Neural progenitor cell (in vitro differentiated cells): ENCODE measurements around the gene PCNX3. TPM values are rescaled to one million over a fixed set of nuclear protein-coding genes. Genes with fewer than 3 reads are reported as not detected.

Experiments
- DNase-seq: peaks from one replicate; pipeline ENCODE4 v3.0.0-alpha.2; 2016; ENCODE audit warnings: low spot score
- H2AFZ ChIP-seq: fragments of 200-600 bp; sonication (generic); replicated peaks from 2 replicates; pipeline ENCODE4 v1.6.1; 2016; ENCODE audit warnings: antibody characterized with exemption
- H3F3A ChIP-seq: fragments of 200-600 bp; sonication (generic); 2 replicates; pipeline ENCODE4 v1.6.1; 2016; ENCODE audit warnings: antibody characterized with exemption, low read depth
- H3K27ac ChIP-seq: fragments of 200-600 bp; sonication (generic); 2 replicates; pipeline ENCODE4 v1.5.1; 2016; ENCODE audit warnings: mild to moderate bottlenecking
- H3K27me3 ChIP-seq: fragments of 200-600 bp; sonication (generic); 2 replicates; pipeline ENCODE4 v1.6.1; 2016; ENCODE audit warnings: mild to moderate bottlenecking, moderate library complexity
- H3K36me3 ChIP-seq: fragments of 200-600 bp; sonication (generic); 2 replicates; pipeline ENCODE4 v1.5.1; 2016
- H3K4me1 ChIP-seq: fragments of 200-600 bp; sonication (generic); 2 replicates; pipeline ENCODE4 v1.6.1; 2016; ENCODE audit warnings: mixed run types
- H3K4me2 ChIP-seq: fragments of 200-600 bp; sonication (generic); 2 replicates; pipeline ENCODE4 v1.6.1; 2016
- H3K4me3 ChIP-seq: fragments of 200-600 bp; sonication (generic); 2 replicates; pipeline ENCODE4 v1.5.1; 2016
- H3K79me2 ChIP-seq: fragments of 200-600 bp; sonication (generic); 2 replicates; pipeline ENCODE4 v1.6.1; 2016; ENCODE audit warnings: low read depth
- H3K9ac ChIP-seq: fragments of 200-600 bp; sonication (generic); 2 replicates; pipeline ENCODE4 v1.6.1; 2016
- H3K9me3 ChIP-seq: fragments of 200-600 bp; sonication (generic); 2 replicates; pipeline ENCODE4 v1.5.1; 2016; ENCODE audit warnings: low read depth
- H4K20me1 ChIP-seq: fragments of 200-600 bp; sonication (generic); 2 replicates; pipeline ENCODE4 v1.6.1; 2016; ENCODE audit warnings: low read depth
- H3K27ac Mint-ChIP-seq: 3 replicates; pipeline ENCODE4 v1.8.0; 2021; ENCODE audit warnings: mixed read lengths
- H3K27me3 Mint-ChIP-seq: 2 replicates; pipeline ENCODE4 v1.8.0; 2022; ENCODE audit warnings: low read depth, mild to moderate bottlenecking, inconsistent platforms, moderate library complexity, mixed read lengths; ENCODE audit not compliant: insufficient read depth
- H3K36me3 Mint-ChIP-seq: 3 replicates; pipeline ENCODE4 v1.8.0; 2021; ENCODE audit warnings: mixed read lengths
- H3K4me1 Mint-ChIP-seq: 3 replicates; pipeline ENCODE4 v1.8.0; 2021; ENCODE audit warnings: mixed read lengths
- H3K4me3 Mint-ChIP-seq: 3 replicates; pipeline ENCODE4 v1.8.0; 2021; ENCODE audit warnings: mild to moderate bottlenecking, moderate library complexity, mixed read lengths
- H3K9me3 Mint-ChIP-seq: 3 replicates; pipeline ENCODE4 v1.8.0; 2020; ENCODE audit warnings: mixed read lengths
- CTCF ChIP-seq: fragments of 200-600 bp; sonication (generic); IDR thresholded peaks from 2 replicates; pipeline ENCODE4 v1.5.1; 2017; ENCODE audit warnings: antibody characterized with exemption, mild to moderate bottlenecking
- EZH2 ChIP-seq: fragments of 200-600 bp; sonication (generic); IDR thresholded peaks from 2 replicates; pipeline ENCODE4 v1.6.1; 2017; ENCODE audit warnings: antibody characterized with exemption, mild to moderate bottlenecking, moderate library complexity
- EZH2phosphoT487 ChIP-seq: fragments of 200-600 bp; sonication (generic); IDR thresholded peaks from 2 replicates; pipeline ENCODE4 v1.6.1; 2017; ENCODE audit warnings: antibody characterized with exemption
- total RNA-seq: library from RNA; depleted of rRNA; stranded (reverse); fragments of >200 nt; gene quantifications from 2 replicates; pipeline ENCODE4 v1.2.3, GENCODE V29; 2015; ENCODE audit warnings: low replicate concordance

PCNX3 gene
- total RNA-seq, 1 donor from 2014 or later = 6.6 TPM

DNA sequence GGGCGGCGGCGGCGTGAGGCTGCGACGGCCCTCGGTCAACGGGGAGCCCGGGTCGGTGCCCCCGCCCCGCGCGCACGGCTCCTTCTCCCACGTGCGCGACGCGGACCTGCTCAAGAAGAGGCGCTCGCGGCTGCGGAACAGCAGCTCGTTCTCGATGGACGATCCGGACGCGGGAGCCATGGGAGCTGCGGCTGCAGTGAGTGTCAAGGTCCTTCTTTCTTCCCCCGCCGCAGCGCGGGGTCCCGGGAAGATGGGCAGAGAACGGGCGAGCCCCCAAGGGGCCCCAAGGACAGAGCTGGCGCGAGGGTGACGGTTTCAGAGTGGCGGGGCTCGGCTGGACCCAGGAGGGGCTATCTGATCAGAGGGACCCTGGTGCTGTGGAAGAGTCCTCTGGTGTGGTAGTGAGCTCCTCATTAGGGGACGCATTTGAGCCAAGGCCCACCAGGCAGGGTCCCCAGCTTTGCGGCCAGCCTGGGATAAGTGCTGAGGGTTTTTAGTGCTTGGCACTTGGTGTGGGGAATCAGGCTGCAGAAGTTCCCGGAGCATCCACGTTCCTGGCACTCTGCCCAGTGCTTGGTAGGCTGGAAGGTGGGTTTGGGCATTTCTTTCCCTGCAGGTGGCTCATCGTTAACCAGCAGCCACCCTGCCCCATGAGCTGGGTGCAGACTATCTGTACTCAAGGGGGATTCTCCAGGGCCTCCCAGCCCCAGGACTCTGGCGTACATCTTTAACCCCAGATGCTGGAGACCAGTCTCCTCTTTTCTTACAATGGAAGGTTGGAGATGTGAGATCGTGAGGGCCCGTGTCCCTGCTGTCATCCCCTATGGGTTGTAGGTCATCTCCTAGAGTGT lies 30.0 kb upstream of the PCNX3 start:
- H3K36me3 ChIP-seq = no peaks in the 10 kb centered on the region
- Mint-ChIP-seq H3K27me3 (peaks cover 20% of the 10 kb centered on the region), H3K4me1 (peaks cover 36% of the 10 kb centered on the region), H3K9me3 (no peaks in the 10 kb centered on the region), H3K27ac (peak overlapping the region; percentile 46), H3K36me3 (peaks cover 2% of the 10 kb centered on the region), H3K4me3 (peak overlapping the region; percentile 35)
- H4K20me1 ChIP-seq = no peaks in the 10 kb centered on the region
- H3K4me1 ChIP-seq = no peaks in the 10 kb centered on the region
- peaks cover 69% of the 10 kb centered on the region for H3K27me3 ChIP-seq
- H2AFZ ChIP-seq = no peak overlapping the region
- TF ChIP-seq EZH2phosphoT487 = peak; percentile 27
- TF ChIP-seq EZH2 = peak; percentile 27
- TF ChIP-seq CTCF = no peak
- H3F3A ChIP-seq = peaks cover 22% of the 10 kb centered on the region
- H3K4me3 ChIP-seq = no peak overlapping the region
- no peak overlapping the region for H3K4me2 ChIP-seq
- H3K9ac ChIP-seq = no peak overlapping the region
- no peak overlapping the region for H3K27ac ChIP-seq
- H3K79me2 ChIP-seq = no peaks in the 10 kb centered on the region
- no peaks in the 10 kb centered on the region for H3K9me3 ChIP-seq
- DNase-seq = no peak

- Histone ChIP-seq H3K4me3 (no peak overlapping the region), H3F3A (peaks cover 27% of the 10 kb centered on the region), H3K79me2 (no peaks in the 10 kb centered on the region), H3K4me2 (peak overlapping the region; percentile 27), H3K9ac (no peak overlapping the region), H3K27me3 (peaks cover 75% of the 10 kb centered on the region), H4K20me1 (no peaks in the 10 kb centered on the region), H3K36me3 (no peaks in the 10 kb centered on the region), H2AFZ (no peak overlapping the region), H3K9me3 (no peaks in the 10 kb centered on the region), H3K4me1 (peaks cover 3% of the 10 kb centered on the region), H3K27ac (no peak overlapping the region)
- TF ChIP-seq EZH2phosphoT487 (no peak), EZH2 (no peak), CTCF (no peak)
- H3K27ac Mint-ChIP-seq = peak overlapping the region; percentile 46
- no peaks in the 10 kb centered on the region for H3K9me3 Mint-ChIP-seq
- peaks cover 2% of the 10 kb centered on the region for H3K36me3 Mint-ChIP-seq
- H3K4me3 Mint-ChIP-seq = peak overlapping the region; percentile 35
- H3K27me3 Mint-ChIP-seq = peaks cover 19% of the 10 kb centered on the region
- DNase-seq = no peak
- peaks cover 37% of the 10 kb centered on the region for H3K4me1 Mint-ChIP-seq
Observed at GRCh38 chr11:65586247-65586630, 29.3 kb upstream of the PCNX3 start.

DNA sequence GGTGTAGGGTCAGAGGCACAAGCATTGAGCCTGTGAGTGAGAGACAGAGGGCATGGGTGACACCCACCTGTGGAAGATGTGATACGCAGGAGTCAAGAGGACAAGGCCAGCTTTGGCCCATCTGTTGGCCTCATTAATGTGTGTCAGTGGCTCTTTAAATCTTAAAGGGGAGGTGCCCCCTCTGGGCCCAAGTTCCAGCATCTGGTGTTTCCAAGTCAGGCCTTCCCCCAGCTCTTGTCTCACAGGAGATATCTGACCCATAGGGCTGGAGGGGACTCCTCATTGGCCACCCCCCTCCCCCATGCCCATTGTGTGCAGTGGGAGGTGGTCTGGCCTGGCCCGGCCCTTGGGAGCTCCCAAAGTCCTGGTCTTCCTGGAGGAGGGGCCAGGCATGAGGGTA lies 28.9 kb upstream of the PCNX3 start:
- Mint-ChIP-seq H3K36me3 (peaks cover 2% of the 10 kb centered on the region), H3K4me3 (peak overlapping the region; percentile 35), H3K9me3 (no peaks in the 10 kb centered on the region), H3K27ac (peak overlapping the region; percentile 46), H3K27me3 (peaks cover 19% of the 10 kb centered on the region), H3K4me1 (peaks cover 40% of the 10 kb centered on the region)
- Histone ChIP-seq H3K4me2 (peak overlapping the region; percentile 27), H2AFZ (no peak overlapping the region), H3K79me2 (no peaks in the 10 kb centered on the region), H3K36me3 (no peaks in the 10 kb centered on the region), H4K20me1 (no peaks in the 10 kb centered on the region), H3K27me3 (peaks cover 79% of the 10 kb centered on the region), H3K27ac (no peak overlapping the region), H3K4me3 (no peak overlapping the region), H3K4me1 (peaks cover 7% of the 10 kb centered on the region), H3F3A (peaks cover 31% of the 10 kb centered on the region), H3K9me3 (no peaks in the 10 kb centered on the region), H3K9ac (no peak overlapping the region)
- TF ChIP-seq CTCF (no peak), EZH2 (no peak), EZH2phosphoT487 (no peak)
- DNase-seq = peak; percentile 82
